Keratinocyte (primary cell): ENCODE results near the gene CABLES2.

Source experiments
- CTCF ChIP-seq, 3 experiments: IDR thresholded peaks in 1 of 3; conservative IDR thresholded peaks in 1 of 3; optimal IDR thresholded peaks in 1 of 3; 2 replicates in 2 of 3; 3 replicates in 1 of 3; pipeline versions ENCODE3 to v1.5.1; 2011; ENCODE audit warnings: low read length in 3 of 3, mild to moderate bottlenecking in 3 of 3, moderate library complexity in 2 of 3, control low read depth in 1 of 3, inconsistent platforms in 1 of 3; ENCODE audit not compliant: insufficient read depth in 2 of 3; ENCODE audit errors: extremely low read depth in 1 of 3
- EZH2 ChIP-seq: IDR thresholded peaks from one replicate; pipeline ENCODE4 v1.6.1; 2012; ENCODE audit warnings: inconsistent platforms, mild to moderate bottlenecking, low read length, moderate library complexity

GRCh38 chr20:62425281-62426058 lies 18.4 kb upstream of the CABLES2 start:
- TF ChIP-seq CTCF (optimal IDR thresholded peaks at IDR 0.05 in 1 of 3, IDR thresholded peaks at IDR 0.05 in 1 of 3, conservative IDR thresholded peaks at IDR 0.05 in 1 of 3; ENCODE audit: extremely low read depth in 1 of 3, insufficient read depth in 2 of 3, low read length in 3 of 3) (no peak), EZH2 (no peak)
